CD4-positive, alpha-beta T cell treated with Interleukin-21 for 1 hour (primary cell): ENCODE measurements around the gene ZIC4.

ENCODE experiments used
- DNase-seq: peaks from one replicate; pipeline ENCODE4 v3.0.0-alpha.2; 2020

ZIC4 gene

DNA sequence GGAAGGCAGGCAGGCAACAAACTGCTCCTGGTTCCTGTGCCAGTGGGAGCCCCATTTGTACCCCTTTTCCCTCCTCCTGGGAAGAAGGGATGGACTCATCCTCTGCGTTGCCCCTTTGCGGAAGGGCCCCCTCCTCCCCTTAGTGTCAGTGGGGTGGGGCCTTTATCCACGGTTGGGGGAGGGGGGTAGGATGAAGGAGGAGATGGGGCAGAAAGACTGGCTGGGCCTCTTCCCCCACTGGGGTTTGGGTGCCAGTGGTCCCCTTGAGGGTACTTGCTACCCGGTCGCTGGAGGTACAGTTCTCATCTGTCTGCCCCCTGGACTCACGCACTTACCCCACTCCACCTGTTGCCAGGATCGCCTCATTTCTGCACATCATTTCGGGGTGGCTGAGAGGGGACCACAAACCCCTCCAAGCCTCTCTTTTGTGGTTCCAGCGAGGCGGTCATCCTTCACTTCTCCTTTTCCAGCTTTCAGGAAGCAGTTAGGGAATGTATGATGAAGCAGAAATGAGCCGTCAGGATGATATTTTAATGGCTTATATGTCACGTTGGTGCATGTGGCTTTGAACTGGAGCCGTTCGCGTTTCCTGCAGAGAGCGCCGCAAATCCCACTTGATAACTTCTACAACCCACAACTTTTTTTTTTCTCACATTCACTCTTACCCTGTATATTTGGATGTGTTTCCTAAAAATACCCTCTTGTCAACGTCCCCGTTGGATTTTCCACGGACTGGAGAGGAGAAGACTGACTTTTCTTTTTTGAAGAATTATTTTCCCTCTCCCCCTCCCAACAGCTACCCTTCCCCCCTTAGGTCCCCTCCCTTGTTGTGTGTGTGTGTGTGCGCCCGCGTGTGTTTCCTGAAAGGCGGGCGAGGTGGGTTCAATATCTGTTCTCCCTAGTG lies at the start of gene ZIC4:
ZIC4 (minus strand) TSS at position 516 of the 904 bp plus-strand sequence. CDS start 3,746 bp downstream, outside the sequence.
- no peak for DNase-seq

DNA sequence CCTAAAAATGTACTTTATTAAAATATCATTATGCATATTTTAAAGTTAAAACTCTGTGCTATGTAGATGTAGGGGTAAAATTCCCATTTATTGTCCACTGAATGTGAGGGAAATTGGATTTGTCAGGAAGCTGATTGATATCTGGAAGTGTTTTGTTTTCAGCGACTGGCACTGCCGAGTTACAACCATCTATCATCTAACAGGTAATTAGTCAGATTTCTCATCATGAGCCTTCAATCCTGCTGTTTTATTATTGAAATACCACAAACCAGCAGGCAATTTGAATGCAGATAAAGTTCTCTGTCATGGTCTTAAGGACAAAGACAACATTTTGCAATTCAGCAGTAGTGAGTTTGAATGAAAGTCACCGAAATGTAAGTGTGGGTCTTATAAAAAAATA lies 43.3 kb upstream of the ZIC4 start:
- DNase-seq, result no peak

DNA sequence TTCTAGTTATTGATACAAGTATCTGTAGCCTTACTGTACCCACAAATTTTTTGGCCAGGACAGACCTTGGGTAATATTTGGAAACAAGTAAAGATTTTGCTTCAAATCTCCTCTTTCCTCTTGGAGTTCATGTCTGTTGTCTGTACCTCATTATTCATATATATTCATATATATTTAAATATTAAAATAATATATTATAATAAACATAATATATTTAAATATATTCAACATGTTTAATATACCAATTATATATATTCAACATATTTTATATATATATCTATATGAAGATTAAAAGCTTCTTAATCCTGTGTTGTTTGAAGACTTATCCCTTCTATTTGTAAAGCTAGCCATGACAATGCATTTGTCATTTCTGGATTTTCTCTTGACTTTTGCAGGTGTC lies 40.9 kb upstream of the ZIC4 start:
- DNase-seq, result no peak

DNA sequence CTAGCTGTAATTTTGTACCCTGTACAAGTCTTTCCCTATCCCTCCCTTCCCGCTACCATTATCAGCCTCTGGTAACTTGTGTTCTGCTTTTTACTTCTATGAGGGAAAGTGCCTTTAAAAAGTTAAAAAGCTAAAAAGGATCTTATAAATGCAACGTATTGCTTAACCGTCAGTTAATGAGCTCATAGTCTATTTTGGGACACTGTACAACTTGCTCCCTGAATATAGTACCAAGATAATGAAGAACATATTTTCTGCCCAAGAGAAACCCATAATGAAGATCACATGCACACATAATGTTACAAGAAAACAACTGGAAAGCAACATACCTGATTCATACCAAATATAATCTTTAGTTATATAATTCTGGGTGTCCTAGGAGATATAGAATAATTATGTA lies 25.4 kb upstream of the ZIC4 start:
- DNase-seq, result no peak

DNA sequence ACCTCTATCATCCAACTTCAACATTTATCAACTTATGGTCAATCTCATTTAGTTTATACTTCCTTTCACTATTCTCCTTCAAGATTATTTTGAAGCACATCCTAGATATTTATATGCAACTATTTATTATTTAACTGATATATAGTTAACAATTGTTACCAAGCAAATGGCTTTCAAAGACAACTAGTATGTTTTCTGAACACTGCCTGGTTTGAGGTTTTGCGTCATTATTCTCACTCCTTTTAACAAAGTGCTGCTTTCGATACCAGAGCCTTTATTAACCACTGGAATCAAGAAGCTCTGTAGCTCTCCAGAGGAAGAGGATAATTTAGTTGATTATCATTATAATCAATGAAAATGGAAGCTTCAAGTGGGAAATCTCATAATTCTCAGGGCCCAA lies 22.4 kb upstream of the ZIC4 start:
- DNase-seq, result no peak

DNA sequence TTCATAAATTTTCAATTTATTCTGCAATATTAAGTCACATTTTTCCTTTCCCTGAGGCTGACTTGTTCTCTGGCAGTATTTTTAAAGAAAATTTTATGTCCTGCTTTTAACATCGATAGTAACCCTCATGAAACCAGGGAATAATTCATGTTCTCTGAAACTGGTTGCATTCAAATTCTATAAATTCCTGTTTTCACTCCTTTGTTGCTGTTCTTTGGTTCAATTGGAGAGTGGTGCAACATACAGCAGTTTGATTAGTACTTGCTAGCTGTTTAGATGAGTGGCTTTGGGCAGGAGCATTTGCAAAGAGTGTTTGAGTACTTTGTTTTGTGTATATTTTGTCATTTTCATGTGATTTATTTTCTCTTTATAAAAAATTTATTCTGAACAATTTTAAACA lies 22.0 kb upstream of the ZIC4 start:
- DNase-seq, result no peak

DNA sequence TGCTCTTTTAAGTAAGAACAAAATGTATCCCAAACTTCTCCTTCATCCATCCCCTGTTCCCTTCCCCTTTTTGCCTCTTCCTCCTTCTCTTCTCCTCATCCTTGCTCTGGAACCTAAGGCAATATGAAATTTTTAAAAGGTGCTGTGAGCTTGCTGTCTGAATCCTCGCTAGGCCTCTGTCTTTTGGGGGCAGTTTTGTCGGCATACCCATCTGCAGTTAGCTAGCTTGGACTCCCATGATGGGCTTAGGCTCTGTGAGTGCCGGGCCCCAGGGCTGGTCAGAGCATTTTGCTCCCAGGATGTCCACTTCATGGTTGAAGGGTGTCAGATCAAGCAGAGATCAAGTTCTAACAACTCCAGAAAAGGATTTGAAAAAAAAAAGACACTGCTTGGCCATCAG lies 21.4 kb upstream of the ZIC4 start:
- DNase-seq, result no peak

DNA sequence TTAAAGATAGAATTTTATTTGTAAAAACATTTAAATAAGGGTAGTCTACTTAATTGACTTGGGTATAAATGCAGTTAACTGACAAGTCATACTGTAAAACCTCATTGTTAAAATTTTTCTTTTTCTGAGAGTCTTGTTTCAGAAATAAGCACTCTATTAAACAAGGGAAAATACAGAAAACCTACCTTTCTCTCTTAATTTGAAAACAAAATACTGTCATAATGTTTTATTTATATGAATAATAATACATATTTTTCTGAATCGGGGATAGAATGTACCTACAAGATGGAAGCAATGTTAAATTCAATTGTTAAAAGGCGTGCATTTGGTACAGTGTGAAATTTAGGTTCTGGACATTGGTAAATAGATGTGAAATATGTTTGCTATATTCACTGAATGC lies 20.6 kb upstream of the ZIC4 start:
- no peak for DNase-seq

DNA sequence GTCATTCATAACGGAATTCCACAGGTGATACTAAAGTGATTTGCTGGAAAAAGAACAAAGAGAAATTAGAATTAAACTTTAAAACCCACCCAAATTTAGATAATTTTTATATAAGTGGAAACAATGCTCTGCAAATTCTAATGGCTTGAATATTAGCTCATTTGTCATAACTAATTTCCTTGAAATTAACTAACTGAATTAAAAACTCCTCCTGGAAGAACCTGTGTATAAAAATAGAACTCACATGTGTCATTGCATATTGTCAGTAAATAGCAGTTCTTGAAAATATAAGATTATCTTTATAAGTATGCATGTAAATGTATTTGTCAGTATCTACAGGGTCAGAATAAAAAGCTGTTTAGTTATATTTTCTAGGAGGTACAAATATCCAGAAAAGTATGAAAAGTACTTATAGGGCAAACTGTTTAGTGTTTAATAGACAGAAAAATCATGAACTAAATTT lies 19.1 kb upstream of the ZIC4 start:
- no peak for DNase-seq

DNA sequence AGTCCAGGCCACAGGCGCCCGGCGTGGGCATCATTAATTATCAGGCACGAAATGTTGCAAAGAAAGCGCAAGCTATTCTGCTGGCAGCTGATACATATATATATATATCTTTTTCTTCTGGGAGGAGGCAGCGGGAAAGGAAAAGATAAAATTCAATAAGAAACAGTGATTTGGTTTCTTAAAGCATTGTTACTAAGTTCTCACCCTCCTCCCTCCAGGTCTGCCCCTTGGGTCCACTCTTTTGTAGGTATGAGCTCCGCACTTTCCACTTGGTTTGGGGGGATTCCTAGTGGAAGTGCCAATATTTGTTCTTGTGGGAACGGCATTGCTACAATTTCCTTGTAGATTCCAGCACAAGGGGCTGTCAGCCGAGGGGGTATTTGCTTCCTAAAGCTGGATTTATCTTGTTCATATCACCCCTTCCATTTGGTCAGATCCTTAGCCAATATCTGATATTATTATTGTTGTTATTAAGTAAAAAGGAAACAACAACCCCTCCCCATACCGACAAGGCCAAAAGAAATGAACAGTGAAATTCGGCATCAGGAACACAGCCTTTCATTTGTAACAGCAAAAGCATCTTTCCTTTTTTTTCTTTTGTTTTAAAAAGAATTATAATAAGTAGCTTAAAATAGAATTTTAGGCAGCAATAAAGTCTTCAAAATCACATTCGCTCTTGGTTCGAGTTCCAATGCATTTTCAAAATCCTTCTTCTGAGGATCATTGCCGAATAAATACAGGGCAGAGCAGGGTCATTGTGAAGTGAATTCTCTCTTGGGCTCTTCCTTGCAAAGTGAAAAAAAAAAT lies 18.4 kb upstream of the ZIC4 start:
- no peak for DNase-seq

DNA sequence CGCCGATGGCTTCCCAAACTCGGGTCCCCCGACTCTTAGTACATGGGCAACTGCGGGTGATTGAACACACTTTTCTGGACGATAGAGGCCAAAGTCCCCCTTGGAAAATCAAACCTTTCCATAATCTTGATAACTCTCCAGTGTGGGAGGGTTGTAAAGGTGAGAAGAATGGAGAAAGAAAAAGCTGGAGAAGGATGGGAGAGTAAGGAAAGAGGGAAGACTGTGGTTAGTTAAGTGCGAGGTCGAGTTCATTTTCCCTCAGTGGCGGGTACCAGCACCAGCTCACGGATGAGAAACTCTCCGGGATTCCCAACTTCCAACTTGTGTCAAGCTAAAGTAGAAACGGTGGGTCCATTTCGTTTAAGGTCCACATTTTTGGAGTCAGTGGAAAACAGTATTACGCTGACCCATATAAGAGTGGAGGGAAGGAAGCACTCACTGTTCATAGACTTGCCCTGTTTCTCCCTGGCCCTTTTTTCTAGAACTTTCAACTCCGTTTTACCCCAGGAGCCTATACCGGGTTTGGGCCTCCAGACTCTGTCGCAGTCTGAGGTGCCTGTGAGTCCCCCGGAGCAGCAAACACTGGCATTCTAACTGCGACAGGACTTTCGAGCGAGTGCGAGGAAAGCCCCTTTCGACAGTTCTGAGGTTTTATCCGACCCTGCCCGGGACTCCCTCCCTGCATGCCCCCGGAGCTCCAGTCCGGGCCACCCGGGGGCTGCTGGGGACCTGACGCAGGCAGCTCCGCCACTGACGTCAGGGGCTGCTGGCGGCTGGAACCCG lies 17.6 kb upstream of the ZIC4 start:
- DNase-seq, result no peak

DNA sequence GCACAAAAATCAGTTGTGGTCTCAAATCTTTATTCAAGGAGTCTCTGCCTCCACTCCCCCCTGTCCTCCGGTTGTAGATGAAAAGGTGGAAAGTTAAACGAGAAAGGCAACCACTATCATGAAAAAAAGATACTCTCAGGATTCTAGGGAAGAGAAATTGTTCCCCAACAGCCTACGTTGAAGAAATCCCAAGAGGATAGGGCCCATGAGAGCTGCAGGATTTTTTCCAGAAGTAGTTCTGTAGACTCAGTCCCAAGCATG lies 17.1 kb upstream of the ZIC4 start:
- DNase-seq, result no peak

DNA sequence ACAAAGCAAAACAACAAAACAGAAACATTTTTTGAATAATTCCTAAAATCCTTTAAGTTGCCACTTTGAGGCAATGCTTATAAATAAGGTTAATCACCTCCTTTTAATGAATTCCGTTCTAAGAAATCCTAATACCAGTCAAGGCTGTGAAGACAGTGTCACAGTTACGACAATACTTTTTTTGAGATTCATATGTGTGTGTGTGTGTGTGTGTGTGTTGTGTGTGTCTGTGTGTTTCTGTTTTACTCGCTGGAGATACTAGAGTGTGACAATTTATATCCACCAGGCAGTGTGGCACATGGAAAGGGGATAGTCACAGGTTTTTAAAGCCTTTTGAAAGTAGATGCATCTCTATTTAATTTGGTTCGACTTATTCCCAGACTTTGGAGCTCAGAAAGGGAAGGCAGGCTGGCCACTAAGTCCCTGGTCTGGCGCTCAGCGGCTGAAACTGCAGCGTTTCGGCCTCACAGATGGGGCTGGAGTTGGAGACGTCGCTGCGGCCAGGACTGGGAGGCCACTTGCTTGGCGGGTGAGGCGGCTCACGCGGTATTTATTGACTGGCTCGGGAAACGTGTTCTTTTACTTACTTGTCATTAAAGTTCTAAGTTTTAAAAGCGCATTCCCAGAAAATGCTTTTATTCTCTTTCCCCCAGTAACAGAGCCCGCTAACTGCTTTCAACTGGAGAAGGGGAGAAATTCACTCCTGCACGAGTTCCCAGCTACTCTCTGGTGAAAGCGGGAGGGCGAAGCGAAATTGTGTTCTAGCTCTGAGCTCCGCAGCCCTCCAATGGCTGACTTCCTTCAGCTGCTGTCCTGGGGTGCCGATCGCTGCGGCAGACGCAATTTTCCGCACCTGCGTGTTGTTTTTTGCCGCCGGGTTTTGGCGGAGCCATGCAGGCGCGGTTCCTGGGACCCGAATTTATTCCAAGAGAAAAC lies 16.5 kb upstream of the ZIC4 start:
- DNase-seq, result no peak

DNA sequence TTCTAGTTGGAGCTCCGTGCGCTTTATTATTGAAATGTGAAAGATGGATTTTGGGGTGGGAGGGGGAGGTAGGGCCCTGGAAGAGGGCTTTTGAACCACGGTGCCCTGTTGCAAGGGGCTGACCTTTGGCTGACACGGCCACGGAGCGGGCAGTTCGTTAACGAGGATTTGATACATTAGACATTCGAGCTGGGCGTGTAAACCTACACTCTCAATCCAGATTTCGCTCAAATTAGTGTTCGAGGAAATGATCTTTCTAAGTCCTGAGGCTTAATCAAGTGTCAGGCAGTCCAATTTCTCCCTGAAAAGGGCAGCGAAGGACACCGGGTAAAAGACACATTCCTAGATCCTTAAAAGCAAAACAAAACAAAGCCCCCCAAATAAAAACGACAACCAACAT lies 15.9 kb upstream of the ZIC4 start:
- DNase-seq, result no peak

DNA sequence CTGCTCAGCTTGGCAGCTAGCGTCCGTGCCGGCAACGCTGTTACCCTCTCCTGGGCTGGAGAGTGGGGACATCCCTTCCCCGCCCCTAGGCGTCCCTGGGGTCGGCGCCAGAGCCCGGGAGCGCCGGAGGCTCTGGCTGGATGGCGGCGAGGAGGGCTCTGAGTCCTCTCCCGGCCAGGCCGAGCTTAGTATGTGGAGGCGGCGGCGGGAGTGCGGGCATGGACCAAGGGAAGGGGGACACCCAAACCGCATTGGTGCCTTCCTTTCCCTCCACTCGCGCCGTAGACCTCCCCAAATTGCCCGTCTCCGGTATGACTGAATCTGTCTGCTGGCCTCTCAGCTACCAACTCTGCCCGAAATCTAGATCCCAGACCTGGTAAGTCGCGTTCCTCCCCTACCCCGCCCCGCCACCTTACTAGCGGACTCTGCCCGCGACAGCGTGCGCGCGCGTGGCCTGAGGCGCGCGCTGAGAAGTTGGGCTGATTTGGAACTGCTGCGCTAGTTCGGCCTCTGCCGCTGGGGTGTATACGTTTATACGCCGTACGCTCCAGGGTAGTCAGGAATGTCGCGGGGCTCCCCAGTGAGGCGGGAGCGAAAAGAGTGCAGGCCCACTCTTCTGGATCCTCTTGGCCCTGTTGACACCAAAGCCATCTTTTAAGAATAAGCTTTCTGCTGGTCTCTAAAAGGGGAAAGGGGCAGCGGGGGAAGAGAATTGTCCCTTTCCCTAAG lies 15.0 kb upstream of the ZIC4 start:
- no peak for DNase-seq

DNA sequence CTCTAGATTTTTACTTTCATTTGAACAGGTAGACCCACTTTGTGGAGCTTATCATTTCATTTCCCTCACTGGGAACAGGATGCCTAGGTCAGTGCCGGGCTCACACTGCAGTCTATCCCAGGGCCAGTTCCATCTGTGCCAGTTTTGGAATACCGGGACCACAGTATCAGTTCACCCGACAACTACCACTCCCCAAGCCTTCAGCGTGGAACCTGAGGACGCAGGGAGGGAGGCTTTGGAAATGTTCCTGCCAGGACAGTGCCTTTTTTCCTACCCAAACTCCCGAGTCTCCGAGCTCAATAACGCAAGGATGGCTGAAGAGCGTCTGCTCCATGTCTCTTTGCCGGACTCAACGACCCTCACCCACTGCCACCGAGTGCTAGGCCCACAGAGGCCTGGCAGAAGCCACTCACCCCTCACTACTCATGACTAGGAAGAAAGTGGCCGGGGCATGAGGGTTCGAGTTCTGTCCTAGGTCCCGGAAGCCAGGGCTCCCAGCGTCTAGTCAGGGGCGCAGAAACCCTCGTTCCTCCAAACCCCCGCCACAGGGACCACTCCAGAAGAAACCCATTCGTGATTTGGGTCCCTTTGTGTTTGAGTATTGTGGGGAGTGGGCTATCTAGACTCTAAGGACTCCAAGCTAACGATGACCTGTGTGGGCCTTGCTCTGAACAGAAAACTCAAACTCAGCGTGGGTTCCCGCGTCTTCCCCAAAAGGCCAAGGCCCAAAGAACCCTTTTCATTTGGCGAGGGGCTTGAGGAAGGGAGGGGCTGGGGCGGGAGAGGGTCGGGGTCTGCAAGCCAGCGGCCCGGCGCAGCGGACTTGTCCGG lies 14.2 kb upstream of the ZIC4 start:
- DNase-seq, result no peak

DNA sequence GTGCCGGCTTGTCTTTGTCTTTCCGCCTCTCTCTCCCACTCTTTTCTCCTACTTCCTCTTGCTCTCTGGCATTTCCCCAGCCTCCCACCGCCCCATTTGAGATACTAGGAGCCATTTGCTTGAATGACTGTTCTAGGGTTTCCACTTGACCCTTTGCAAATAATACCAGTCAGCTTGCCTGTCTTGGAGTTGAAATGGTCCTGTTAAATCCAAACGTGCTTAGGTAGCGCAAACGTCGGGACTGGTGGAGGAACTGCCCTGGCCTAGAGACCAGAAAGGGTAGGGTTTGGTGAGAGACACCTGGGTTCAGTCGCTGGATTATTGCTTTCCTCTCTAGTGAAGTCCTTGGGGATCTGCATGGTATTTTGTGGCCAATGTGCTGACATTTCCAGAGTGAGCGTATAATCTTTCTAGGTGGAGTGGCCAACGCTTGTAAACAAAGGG lies 13.5 kb upstream of the ZIC4 start:
- DNase-seq, result no peak

DNA sequence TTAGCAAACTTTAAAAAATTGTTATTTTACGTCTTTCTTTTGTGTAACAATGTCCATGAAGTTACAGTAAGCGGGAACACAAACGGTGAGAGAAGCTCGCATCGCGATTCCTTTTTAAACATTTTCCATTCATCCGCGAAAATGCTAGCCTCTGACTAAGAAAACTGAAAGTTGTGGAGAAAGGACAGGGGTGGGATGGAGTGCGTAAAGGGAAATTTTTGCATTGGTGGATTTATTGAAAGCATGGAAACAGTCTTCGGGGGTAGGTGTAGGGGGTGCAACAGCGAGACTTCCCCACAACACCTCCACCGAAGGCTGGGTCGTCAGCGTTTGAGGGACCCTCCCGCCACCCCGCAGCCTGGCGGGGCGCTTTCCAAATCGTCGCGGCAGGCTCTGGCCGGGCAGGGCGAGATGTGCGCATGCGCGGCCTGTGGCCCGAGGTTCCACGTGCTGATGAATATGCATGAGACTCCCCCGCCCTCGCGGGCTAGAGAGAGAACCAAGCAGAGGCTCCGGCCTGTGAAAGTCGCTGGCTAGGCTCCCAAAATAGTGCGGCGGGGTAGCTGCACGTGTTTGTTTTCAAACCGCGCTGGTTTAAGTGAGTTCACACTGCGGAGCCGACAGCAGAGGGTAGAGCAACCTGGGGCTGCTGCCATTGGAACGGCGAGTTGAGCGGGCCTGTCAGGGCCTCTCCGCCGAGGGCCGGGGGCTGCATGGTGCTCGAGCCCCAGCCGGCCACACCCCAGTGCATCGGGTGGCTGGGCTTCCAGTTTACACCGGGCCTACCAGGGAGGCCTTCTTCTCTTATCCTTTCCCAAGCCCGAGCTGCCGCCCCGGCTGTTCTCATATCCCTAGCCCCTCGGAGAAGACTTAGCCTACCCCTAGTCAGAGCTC lies 12.7 kb upstream of the ZIC4 start:
- DNase-seq, result no peak

DNA sequence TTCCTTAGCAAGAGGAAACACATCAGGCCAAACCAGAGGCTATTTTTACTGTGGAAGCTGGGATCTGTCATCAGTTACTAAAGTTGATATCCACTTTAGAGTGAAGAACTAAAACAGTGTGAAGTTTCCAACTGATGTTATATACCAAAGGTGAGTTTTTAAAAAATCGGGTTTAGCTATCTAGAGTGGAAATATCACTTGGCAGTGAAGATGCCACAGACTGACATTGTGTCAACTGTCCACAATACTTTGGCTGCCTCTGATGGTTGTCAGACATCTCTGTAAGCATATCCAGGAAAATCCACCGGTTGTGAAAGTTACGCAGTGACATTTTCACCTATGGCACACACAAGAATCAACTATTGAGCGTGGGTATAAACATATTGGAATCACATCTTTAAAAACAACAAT lies 12.0 kb upstream of the ZIC4 start:
- DNase-seq, result no peak
